ENCODE results near the gene TOMM40.

Gene TOMM40

DNA sequence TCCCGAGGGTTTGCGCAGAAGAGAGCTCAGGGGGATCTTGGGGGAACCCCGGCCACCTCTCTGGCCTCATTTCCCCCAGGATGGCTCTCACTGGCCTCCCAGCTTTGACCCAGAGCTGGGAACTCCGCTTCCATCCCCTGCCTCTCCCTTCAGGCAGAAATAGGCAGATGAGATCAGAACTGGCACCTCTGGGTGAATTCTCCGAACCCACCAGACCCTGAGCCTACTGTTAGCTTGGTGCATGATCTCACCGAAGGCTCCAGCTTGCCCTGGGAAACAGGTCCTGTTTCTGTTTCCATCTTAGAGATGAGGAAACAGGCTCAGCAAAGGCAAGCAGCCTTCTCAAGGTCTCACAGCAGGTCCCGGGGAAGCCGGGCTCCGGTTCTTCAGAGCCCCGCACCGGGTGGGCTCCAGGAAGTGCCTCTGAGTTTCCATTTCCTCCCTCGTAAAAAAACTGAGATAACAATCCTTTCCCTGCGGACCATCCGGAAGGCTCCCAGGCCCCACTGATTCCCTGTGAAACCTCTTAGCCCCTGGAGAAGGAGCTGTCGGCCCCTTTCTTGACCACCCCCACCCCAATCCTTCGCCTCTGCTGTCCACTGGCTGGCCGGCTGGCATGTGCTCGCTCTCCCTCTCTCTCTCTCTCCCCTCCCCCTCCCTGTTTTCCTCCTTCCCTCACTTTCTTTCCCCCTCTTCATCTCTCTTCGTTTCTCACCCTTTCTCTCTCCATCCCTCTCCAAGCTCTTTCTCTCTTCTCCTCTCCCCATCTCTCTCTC is 42.8 kb upstream of the TOMM40 start:
- TF ChIP-seq, protein P1, sequence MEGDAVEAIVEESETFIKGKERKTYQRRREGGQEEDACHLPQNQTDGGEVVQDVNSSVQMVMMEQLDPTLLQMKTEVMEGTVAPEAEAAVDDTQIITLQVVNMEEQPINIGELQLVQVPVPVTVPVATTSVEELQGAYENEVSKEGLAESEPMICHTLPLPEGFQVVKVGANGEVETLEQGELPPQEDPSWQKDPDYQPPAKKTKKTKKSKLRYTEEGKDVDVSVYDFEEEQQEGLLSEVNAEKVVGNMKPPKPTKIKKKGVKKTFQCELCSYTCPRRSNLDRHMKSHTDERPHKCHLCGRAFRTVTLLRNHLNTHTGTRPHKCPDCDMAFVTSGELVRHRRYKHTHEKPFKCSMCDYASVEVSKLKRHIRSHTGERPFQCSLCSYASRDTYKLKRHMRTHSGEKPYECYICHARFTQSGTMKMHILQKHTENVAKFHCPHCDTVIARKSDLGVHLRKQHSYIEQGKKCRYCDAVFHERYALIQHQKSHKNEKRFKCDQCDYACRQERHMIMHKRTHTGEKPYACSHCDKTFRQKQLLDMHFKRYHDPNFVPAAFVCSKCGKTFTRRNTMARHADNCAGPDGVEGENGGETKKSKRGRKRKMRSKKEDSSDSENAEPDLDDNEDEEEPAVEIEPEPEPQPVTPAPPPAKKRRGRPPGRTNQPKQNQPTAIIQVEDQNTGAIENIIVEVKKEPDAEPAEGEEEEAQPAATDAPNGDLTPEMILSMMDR (IDR thresholded peaks at IDR 0.05; ENCODE audit: insufficient read depth, low read depth, low read length, missing control alignments): no peak
- no peak overlapping the region for H3K4me3 ChIP-seq (ENCODE audit: low read depth, low read length)

DNA sequence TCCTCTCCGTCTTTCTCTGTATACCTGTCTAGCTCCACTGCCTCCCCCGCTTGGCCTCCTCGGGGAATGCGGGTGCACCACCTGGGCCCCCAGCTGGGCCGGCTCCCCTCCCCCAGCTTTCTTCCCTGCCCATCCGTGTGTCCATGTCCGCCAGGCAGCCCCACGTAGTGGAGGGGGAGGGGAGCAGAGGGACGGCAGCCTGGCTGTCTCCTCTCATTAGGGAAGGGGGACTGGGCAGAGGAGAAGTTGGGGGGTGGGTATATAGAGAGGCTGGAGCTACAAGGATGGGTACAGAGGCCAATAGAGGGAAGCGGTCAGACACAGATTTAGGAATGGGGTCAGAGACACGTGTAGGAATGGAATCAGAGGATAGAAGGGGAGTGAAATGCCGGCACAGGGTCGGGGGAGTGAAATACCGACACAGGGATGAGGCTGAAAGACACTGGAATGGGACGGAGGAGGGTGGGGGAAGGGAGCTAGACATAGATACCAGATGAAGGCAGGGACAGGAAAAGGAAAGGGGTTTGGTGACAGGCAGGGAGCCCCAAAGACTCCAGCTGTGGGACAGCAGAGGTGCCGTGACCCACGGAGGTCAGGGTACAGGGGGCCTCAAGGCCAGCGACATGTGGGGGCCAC is 42.1 kb upstream of the TOMM40 start:
- no peak for DNase-seq (ENCODE audit: low read depth)
- H3K4me3 ChIP-seq (ENCODE audit: low read depth, low read length): no peak overlapping the region
- TF ChIP-seq, protein P1 (IDR thresholded peaks at IDR 0.05; ENCODE audit: insufficient read depth, low read depth, low read length, missing control alignments): no peak

More for the DNA sequence above, 42.8 kb upstream of the TOMM40 start:
- no peak for DNase-seq (ENCODE audit: low read depth)

DNA sequence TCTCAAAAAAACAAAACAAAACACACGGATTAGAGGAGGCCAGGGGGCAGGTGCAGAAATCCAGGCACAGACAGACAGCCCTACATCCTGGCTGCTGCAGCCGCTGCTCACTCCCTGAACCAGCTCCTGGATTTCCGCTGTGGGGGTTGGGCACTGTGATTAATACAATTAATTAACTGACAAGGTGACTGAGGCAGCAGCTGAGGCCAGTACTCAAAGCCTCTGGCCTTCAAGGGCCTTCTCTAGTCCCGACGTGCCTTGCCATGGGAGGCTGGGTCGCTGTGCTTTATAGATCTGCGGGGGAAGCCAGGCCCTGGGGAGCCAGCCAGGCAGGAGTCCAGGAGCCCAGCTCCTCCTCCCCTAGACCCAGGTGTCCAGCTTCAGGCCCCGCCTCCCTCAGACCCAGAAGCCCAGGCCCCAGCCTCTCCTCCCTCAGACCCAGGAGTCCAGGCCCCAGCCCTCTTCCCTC is 40.4 kb upstream of the TOMM40 start:
- TF ChIP-seq, protein P1 (IDR thresholded peaks at IDR 0.05; ENCODE audit: insufficient read depth, low read depth, low read length, missing control alignments): no peak
- H3K4me3 ChIP-seq (ENCODE audit: low read depth, low read length): no peak overlapping the region
- DNase-seq (ENCODE audit: low read depth): no peak

DNA sequence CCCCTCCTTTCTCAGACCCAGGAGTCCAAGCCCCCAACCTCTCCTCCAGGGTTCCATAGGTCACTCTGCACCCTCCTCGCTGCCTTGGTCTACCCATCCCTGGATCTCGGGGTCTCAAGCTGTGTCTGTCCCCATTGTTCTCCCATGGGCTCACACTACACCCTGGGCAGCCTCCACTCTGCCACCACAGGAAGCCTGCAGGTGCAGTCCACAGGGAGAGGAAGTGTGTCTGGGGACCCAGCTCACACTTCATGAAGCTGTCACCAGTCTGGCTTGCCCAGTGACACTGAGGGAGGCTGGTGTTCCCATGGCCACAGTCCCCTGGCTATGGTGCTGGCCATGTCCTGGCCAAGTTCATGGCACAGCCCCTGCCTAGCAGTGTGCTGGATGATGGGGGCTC is 39.6 kb upstream of the TOMM40 start:
- TF ChIP-seq, protein P1 (IDR thresholded peaks at IDR 0.05; ENCODE audit: insufficient read depth, low read depth, low read length, missing control alignments): no peak

DNA sequence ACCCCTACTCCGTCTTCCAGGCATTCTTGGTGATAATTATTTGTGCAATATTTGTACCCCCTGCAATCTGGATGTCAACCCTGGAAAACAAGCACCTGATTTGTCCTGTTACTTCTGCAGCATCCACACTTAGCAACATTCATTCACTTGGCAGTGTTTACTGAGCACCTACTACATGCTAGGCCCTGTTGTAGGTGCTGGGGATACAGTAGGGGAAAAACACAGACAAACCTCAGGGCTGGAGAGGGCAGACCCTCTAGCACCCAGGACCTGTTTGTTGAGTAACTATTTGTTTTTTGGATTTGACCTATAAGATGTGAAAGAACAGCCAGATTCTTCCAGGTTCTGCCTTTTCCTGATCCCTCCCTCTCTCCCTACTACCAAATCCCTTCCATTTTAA is 35.4 kb upstream of the TOMM40 start:
- H3K4me3 ChIP-seq (ENCODE audit: low read depth, low read length): no peak overlapping the region
- TF ChIP-seq, protein P1 (IDR thresholded peaks at IDR 0.05; ENCODE audit: insufficient read depth, low read depth, low read length, missing control alignments): no peak
- DNase-seq (ENCODE audit: low read depth): no peak

More for the DNA sequence above, 39.6 kb upstream of the TOMM40 start:
- DNase-seq (ENCODE audit: low read depth): no peak
- no peak overlapping the region for H3K4me3 ChIP-seq (ENCODE audit: low read depth, low read length)

DNA sequence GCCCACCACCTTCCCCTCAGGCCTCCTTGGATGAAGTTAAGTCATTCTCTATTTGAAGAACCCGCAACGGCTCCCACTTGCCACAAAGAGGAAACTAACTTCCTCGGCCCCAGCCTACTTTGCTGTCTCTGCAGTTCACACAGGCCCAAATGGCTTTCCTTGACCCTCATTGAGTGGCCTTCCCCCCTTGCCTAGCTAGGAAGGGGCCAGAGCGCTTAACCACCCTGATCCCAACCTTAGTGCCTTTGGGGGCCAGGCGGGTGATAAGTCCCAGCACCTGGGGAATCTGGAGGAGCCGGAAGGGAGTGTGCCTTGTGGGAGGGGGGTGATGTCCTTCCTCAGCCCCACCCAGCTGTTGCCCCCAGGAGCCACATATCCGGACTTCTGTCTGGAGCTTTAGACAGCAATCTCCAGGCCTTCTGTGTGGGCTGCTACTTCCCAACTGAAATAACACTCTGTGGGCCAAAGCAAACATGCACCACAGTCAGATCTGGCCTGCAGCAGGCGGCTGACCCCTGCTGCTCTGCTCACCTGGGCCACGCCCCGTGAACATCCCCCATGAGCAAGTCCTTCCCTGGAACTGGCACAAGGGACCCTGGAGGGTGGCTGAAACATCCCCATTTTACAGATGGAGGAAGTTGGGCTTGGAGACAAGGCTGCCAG is 34.5 kb upstream of the TOMM40 start:
- no peak overlapping the region for H3K4me3 ChIP-seq (ENCODE audit: low read depth, low read length)
- no peak for DNase-seq (ENCODE audit: low read depth)

More for the DNA sequence above, 34.5 kb upstream of the TOMM40 start:
- TF ChIP-seq, protein P1 (IDR thresholded peaks at IDR 0.05; ENCODE audit: insufficient read depth, low read depth, low read length, missing control alignments): no peak

Data from GM12865 (cell line).